ENCODE measurements around the gene DNM1L.
"Not testable (repeated sequence)": the region's sequence is repeated elsewhere in the genome, so short reads cannot be mapped to it uniquely, and the experiment has no call there.

DNM1L gene

GRCh38 chr12:32698285-32698684, 19.2 kb downstream of the DNM1L start:
- DNase-seq: no peak

- DNase-seq: not testable (repeated sequence)
Measured at GRCh38 chr12:32699437-32699836, 20.3 kb downstream of the DNM1L start.

DNA sequence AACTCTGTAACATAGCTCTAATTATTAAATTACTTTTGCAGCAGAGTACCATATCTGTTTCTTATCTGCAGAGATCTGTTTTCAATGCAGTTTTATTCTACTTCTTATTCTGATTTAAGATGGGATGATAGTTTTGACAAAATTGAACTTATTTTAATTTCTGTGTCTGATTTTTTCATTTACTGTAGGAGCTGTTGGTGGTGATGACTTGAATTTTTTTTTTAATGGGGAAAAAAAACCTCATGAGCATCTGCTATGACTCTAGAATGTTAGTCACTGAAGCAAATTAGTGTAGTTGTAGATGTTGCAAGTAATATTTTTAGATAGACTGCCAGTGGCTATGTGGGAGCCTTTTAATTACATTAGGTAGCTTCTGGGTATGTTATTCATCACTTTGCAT, 23.4 kb downstream of the DNM1L start:
- no peak for DNase-seq

GRCh38 chr12:32702946-32703345, 23.8 kb downstream of the DNM1L start:
- DNase-seq: no peak

DNA sequence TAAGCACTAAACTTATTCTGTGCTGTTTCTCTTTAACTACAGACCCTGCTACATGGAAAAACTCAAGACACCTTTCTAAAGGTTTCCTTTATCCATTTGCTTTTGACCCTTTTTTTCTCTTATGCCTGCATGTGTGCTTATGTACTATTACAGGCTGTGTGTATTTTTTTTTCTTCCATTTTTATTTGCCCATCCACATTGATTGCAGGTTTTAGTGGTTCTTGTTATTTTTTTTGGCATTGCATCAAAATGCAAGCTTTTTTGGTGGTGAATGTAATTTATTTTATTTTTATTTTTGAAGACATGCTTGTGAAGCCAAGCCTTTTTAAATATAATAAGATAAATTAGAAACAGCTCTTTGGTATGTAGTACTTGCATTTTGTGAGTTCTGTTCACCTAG, 26.7 kb downstream of the DNM1L start:
- DNase-seq: no peak

DNA sequence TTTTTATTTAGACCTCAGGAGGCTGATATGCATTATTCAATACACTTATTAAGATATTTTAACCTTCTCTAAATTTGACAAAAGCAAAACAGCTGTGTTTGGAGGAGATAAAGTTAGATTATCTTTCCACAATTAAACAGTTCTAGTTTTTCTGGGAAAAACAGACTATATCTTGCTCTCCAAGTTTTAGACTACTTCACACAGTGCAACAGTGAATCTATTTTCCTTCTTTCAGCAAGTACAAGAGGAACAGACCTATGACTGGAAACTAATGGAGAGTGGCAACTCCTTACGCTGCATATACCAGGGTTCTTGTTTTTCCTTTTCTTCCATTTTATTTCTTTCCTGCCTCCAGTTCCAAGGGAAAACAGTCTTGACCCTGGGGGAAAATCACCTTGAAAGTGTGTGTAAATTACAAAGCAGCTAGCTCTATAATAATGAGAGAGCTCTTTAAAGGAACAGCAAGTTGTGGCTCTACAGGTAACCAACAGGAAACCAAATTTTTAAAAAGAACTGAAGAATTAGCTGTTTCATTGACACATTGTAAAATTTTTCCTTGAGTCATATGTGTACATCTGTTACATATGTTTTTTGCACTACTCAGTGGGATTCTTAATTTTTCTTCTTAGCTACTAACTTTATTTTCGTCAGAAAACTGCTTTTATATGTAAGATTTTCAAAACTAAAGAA, 27.4 kb downstream of the DNM1L start:
- no peak for DNase-seq

DNA sequence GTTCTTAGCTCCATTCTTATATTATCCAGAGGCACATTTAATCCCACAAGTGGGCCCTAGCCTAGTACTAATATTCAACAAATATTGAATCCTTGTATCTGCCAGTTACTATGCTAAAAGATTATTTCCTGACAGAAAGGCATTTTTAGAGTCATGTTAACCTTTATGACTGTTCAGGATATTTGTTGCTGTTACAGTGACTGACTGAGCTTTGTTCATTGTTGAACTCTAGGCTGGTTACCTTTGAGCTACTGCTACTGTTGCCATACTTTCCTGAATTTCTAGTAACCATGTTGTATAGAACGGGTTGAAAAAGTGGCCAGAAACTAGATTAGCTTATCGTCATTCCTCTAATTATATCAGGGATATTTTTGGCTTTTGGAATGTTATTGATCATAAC, 29.8 kb downstream of the DNM1L start:
- DNase-seq: no peak

GRCh38 chr12:32714772-32715171, 35.7 kb downstream of the DNM1L start:
- no peak for DNase-seq

- no peak for DNase-seq
Measured at GRCh38 chr12:32718926-32719325, 39.8 kb downstream of the DNM1L start.

DNA sequence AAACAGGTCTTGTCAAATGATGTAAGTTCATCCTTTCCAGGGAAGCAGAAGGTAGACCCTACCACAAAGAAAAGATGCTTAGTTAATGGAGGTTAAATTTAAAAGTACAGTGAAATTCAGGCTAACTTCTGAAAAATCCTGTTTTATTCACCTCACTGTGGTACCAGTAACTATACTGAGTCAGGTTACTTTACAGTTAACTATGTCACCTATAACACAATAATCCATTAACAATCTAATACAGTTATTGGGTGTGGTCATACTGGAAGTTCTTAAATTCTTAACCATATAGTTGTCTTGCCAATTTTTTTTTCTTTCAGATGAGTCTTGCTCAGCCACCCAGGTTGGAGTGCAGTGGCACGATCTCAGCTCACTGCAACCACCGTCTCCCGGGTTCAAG, 46.2 kb downstream of the DNM1L start:
- DNase-seq: not testable (repeated sequence)

GRCh38 chr12:32726286-32726685, 47.2 kb downstream of the DNM1L start:
- no peak for DNase-seq

- no peak for DNase-seq
Measured at GRCh38 chr12:32727237-32727636, 48.1 kb downstream of the DNM1L start.

DNA sequence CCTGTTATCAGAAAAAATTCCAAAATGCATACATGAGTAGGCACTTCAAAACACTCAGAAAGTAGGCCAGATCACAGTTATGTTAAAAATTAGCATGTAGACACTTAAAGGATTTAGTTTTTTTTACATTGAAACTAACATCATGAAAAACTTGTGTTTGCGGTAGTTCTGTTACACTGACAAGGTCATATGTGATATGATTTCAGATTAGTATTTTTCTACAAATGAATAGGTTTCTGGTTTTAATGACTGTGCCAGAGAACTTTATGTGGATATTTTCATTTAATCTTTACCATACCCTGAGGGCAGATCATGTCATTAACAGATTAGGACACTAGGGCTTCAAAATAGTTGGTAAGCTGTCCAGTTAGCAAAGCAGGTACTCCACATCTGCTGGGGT, 55.9 kb downstream of the DNM1L start:
- DNase-seq: no peak

DNA sequence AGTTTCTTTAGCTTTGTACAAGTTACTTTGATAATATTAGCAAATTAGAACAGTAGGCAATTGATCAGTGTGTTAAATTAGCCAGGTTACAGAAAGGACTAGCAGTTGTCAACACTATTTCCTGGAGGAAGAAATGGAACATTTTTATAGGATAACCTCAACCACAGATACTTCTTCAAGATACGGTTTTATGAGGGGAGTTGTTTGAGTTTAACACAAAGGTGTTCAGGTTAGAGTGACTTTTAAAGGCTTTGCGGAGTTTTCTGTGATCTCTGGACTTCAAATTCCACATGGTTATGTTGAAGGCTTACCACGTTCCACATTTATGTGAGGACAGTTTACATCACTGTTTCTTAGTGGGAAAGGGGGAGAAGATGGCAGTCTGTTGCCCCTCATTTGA, 57.3 kb downstream of the DNM1L start:
- DNase-seq: no peak

DNA sequence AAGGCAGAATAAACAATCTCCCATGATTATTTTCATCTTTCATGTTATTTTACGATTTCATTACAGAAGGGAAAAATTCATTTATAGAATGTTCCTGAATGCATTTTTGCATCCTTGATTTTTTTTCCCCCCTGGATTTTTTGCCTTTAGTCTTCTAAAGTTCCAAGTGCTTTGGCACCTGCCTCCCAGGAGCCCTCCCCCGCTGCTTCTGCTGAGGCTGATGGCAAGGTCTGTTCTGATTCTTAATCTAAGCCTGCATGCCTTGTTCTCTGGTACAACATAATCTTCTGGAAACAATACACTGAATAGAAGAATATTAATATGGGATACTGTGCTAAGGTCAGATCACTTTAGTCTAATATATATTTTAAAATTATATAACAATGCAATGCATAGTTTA, 58.6 kb downstream of the DNM1L start:
- DNase-seq: no peak

DNA sequence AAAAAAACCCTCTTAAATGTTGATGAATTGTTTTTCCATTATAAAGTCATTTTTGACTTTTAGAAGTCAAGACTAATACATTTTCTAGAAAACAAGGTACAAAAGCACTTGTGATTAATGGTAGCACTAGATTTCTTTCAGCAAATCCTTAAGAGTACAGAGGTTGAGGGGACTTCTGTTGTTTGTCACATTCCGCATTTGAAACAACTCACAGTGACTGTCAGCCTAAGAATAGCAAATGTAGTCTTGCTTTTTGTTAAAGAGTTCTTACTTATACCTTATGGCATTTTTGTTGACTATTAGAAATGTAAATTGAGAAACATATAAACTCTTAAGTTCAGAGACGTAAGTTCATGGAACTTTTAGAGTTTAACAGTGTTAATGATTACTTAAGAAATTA, 60.2 kb downstream of the DNM1L start:
- DNase-seq: no peak

DNA sequence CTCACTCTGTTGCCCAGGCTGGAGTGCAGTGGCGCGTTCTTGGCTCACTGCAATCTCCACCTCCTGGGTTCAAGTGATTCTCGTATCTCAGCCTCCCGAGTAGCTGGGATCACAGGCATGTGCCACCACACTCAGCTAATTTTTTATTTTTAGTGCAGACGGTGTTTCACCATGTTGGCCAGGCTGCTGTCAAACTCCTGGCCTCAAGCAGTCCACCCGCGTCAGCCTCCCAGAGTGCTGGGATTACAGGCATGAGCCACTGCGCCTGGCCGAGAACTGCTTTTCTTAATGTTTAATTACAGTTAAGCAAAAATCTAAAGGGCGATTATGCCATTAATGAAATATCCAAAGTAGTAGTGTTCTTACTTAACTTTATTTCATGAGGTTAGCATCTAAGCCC, 63.0 kb downstream of the DNM1L start:
- DNase-seq: no peak

- DNase-seq: no peak
Measured at GRCh38 chr12:32743264-32743663, 64.2 kb downstream of the DNM1L start.

DNA sequence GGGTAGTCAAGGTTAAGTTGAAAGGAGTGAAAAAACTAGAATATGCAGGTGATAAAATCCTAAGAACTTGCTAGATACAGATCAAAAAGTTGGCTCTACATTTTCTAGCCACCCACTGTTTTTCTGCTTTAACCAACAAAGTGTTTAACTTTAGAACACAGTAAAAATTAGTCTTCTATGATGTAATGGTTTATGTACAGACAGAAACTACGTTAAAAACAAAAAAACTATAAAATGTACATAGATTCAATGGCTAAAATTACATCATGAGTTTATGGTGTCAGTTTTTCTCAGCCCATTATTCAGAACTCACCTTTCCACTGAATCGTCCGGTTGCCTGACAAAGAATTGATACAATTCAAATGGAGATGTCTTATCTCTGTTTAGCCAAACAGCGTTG, 74.5 kb downstream of the DNM1L start:
- DNase-seq: no peak

DNA sequence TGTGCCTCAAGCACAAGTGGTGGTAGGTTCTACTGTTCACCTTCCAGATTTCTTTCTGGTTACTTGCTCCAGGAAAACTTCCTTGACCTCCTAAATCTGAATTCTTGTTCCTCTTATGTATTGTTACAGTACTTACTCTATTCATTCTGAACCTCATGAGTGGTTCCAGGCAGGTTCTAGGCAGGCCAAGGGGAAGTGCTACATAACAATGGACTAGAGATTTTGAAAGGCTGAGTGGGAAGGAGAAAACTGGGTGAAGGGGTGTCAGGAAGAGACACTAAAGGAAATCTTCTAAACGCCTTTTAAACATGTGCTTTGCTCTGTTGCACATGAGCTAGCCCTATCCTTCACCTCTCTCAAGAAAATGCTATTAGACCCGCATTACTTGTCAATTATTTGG, 75.0 kb downstream of the DNM1L start:
- DNase-seq: no peak

DNA sequence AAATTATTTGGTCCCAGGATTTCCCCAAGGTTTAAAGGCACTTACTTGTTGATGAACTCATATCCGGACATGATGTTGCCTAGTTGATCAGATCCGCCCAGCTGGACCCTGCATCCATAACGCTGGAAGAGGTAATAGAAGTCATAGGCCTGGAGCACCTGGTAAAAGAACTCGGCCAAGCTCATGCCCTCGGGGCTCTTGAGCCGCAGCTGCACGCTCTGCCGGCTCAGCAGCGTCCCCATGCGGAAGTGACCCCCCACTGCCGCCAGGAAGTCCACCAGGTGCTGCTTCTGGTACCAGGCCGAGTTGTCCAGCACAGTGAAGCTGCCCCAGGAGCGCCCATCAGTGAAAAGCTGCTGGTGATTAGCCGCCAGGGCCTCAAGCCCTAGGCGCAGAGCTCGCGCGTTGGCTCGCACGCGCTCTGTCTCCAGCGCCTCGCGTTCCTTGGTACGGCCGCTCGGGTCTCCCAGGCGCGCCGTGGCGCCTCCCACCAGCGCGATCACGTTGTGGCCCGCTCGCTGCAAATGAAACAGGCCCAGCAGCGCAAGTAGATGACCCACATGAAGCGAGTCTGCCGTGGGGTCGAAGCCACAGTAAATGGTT, 76.1 kb downstream of the DNM1L start:
- peak; percentile 41 to 60 (median 48) for DNase-seq

DNA sequence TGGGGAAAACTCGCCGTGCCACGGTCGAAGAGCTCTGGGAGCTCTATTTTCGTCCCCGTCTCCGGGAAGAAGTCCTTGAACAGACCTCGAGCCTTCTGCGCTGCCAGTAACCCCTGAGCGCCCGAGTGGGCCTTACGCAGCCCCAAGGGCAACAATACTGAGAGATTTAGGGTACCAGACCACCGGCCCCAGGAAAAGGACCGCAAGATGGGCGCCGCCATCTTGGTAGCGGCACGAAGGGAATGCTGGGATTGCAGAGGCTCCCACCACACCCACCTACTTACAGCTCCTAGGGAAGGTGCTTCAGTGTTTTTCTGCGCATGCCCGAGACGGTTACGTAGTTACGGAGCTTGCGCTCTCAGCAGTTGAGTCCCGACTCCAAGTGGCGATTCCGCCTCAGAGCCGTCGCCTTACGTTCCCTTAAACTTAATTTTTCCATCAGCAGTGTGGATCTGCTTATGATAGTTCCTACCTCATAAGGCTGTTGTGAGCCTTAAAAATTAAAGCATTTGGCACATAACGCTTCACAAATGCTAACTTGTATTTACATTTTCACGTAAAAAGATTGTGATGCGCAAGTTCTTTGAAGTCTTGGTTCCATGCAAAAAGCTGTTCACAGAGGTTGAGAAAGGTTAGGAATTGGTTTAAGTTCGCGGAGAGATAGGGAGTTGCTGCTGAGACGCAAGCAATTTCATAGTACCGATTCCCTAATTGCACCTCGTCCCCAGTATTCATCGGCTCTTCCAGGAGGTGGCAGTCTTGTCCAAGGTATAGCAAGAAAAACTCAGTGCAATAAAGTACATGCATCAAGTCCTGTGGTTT, 76.8 kb downstream of the DNM1L start, which contains the start of gene YARS2:
Gene YARS2, minus strand, starts transcription at position 244 of the 822 bp plus-strand sequence. Its CDS starts 23 bp downstream, at position 221.
- peak; percentile 59 to 72 (median 64) for DNase-seq

DNA sequence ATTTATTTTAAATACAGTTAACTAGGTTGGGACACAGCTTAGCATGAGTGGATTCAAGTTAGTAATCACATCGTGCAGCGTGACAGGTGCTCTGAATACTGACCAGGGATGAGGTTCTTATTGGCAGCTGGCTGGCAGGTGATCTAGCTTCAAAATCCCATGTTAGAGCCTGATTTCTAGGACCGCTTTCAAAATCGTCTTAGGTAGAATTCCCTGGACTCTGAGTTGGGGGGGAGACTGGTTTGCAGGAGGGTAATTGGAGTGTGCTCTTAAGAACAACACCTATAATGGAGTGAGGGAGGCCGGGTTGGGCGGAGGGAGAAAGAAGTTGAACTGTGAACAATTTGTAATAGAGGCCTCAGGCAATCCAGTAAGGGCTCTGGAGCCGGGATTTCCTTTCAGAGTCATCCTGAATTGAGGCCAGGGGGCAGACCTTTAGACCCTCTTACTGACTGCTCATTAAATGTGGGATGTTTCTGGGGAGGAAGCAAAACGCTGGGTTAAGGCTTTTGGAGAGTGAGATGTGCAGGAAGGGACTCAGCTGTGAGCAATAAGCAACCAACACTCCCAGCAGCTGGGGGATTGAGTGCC, 77.5 kb downstream of the DNM1L start:
- no peak for DNase-seq

DNA sequence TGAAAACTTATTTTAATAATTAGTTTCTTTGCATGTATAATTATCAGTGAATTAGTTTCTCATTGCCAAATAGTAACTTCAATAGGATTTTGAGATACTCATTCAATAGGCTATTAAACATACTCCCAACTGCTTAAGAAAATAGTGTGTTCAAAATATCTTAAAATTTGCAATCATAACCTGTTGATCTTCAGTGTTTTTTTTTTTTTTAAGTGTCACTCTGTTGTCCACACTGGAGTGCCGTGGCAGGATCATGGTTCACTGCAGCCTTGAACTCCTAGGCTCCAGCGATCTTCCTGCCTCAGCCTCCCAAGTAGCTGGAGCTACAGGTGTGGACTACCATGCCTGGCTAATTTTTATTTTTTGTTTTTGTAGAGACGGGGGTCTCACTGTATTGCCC, 78.1 kb downstream of the DNM1L start:
- no peak for DNase-seq
